ENCODE measurements around the gene SGCE. TPM values are rescaled to one million over a fixed set of nuclear protein-coding genes. Genes with fewer than 3 reads are reported as not detected.

Gene SGCE
- total and polyA plus RNA-seq, 2 experiments from 2014 or later, result 77.6 to 114 TPM

DNA sequence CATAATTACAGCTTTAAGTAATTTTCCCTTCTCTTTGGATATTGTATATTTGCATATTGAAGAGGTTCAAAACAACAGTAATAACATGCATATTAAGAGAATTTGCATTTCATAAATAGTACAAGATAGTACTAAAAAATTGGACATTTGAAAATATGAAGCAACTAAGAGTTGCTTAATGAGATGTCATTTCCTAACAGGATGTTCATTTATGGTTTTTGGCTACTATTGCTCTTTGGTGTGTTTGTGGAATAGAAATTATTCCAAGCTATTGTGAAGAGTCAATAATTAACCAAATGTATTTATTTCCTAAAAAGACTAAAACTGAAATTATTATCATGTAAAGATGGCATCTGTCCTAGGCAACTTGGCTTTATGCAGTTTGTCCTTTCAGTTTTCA, 4.1 kb upstream of the SGCE start:
- Histone ChIP-seq H4K20me1 (ENCODE audit: insufficient read depth, poor library complexity, severe bottlenecking) (no peaks in the 10 kb centered on the region), H3K4me2 (no peak overlapping the region), H3K36me3 (replicated peaks; ENCODE audit: insufficient read depth, low read depth) (no peaks in the 10 kb centered on the region), H3K27ac (no peak overlapping the region), H3K4me1 (ENCODE audit: insufficient read depth) (no peaks in the 10 kb centered on the region), H3K9me2 (replicated peaks; ENCODE audit: insufficient read depth) (no peaks in the 10 kb centered on the region), H3K27me3 (no peaks in the 10 kb centered on the region), H2AFZ (no peak overlapping the region), H3K79me2 (peaks cover 36% of the 10 kb centered on the region), H3K4me3 (no peak overlapping the region), H3K9me3 (ENCODE audit: low read depth) (no peaks in the 10 kb centered on the region)
- no peak for DNase-seq (ENCODE audit: low spot score)
- no peak for TF ChIP-seq EZH2phosphoT487 (IDR thresholded peaks at IDR 0.05; ENCODE audit: low read depth, severe bottlenecking, unreplicated experiment)
- TF ChIP-seq EZH2 (IDR thresholded peaks at IDR 0.05; ENCODE audit: borderline replicate concordance), result no peak
- no peak for TF ChIP-seq CTCF (IDR thresholded peaks at IDR 0.05; ENCODE audit: poor library complexity)

DNA sequence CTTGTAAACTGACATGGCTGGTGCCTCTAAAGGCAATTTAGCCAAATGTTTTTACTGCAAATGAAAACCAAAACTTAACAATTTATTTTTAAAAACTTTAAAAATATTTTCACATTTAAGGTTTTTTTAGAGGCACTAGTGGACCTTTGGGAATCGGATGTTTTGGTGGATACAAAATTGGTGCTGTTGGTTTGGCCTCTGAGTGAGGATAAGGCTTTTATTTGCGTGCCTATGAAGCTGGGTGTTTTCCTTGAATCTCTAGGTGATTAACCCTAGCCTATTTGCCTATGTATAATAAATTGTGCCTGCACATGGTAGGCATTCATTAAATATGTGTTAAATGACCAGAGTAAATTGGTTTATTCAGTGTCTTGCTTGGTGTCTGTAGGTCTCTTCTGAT, 2.9 kb upstream of the SGCE start:
- WGBS (ENCODE audit: low lambda C conversion rate, missing lambda C conversion rate), result 81% methylated on average over 2 of the region's 2 CpGs

DNA sequence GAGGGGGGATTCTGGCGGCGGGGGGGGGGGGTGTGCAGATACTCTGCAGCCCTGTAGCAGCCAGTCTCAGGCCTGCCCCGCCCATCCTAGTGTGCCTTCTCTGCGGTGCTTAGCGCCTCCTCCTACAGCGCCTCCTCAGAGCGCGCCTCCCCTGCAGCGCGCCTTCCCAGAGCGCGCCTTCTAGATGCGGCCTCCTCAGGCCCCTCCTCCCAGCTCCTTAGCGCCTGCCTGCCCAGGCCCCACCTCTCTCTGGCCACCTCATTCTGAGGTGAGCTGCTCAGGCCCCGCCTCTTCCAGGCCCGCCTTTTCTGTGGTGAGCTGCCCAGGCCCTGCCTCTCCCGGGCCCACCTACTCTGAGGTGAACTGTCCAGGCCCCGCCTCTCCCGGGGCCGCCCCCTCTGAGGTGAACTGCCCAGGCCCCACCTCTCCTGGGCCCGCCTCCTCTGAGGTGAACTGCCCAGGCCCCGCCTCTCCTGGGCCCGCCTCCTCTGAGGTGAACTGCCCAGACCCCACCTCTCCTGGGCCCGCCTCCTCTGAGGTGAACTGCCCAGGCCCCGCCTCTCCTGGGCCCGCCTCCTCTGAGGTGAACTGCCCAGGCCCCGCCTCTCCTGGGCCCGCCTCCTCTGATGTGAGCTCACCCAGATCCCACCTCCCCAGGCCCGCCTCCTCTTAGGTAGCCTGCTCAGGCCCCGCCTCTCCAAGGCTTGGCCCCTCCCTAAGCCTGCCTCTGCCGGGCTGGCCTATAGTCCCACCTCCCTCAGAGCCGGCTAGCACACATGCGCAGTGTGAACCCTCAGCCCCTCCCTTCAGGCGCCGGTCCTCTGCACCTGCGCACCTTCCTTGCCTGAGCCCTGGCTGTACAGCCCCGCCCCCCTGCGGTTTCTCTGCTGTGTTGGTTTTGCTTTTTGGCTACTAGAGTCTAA, 2.1 kb upstream of the SGCE start:
- Histone ChIP-seq H3K36me3 (replicated peaks; ENCODE audit: insufficient read depth, low read depth) (no peaks in the 10 kb centered on the region), H3K4me1 (ENCODE audit: insufficient read depth) (peaks cover 11% of the 10 kb centered on the region), H3K4me2 (peak overlapping the region; percentile 89), H3K27me3 (no peaks in the 10 kb centered on the region), H2AFZ (no peak overlapping the region), H3K27ac (no peak overlapping the region), H3K9me2 (replicated peaks; ENCODE audit: insufficient read depth) (no peaks in the 10 kb centered on the region), H3K79me2 (peaks cover 53% of the 10 kb centered on the region), H4K20me1 (ENCODE audit: insufficient read depth, poor library complexity, severe bottlenecking) (no peaks in the 10 kb centered on the region), H3K4me3 (peak overlapping the region; percentile 3), H3K9me3 (ENCODE audit: low read depth) (no peaks in the 10 kb centered on the region)
- 67% methylated on average over 26 of the region's 38 CpGs for WGBS (ENCODE audit: low lambda C conversion rate, missing lambda C conversion rate)
- peak; percentile 97 for DNase-seq (ENCODE audit: low spot score)
- TF ChIP-seq EZH2 (IDR thresholded peaks at IDR 0.05; ENCODE audit: borderline replicate concordance) (no peak), EZH2phosphoT487 (IDR thresholded peaks at IDR 0.05; ENCODE audit: low read depth, severe bottlenecking, unreplicated experiment) (no peak), CTCF (IDR thresholded peaks at IDR 0.05; ENCODE audit: poor library complexity) (no peak)

More for the DNA sequence above, 2.9 kb upstream of the SGCE start:
- Histone ChIP-seq H3K4me2 (peak overlapping the region; percentile 66), H4K20me1 (ENCODE audit: insufficient read depth, poor library complexity, severe bottlenecking) (no peaks in the 10 kb centered on the region), H2AFZ (peak overlapping the region; percentile 14), H3K9me3 (ENCODE audit: low read depth) (no peaks in the 10 kb centered on the region), H3K27me3 (no peaks in the 10 kb centered on the region), H3K27ac (no peak overlapping the region), H3K36me3 (replicated peaks; ENCODE audit: insufficient read depth, low read depth) (no peaks in the 10 kb centered on the region), H3K9me2 (replicated peaks; ENCODE audit: insufficient read depth) (no peaks in the 10 kb centered on the region), H3K4me3 (peak overlapping the region; percentile 3), H3K79me2 (peaks cover 45% of the 10 kb centered on the region), H3K4me1 (ENCODE audit: insufficient read depth) (peaks cover 7% of the 10 kb centered on the region)
- TF ChIP-seq EZH2phosphoT487 (IDR thresholded peaks at IDR 0.05; ENCODE audit: low read depth, severe bottlenecking, unreplicated experiment) (no peak), EZH2 (IDR thresholded peaks at IDR 0.05; ENCODE audit: borderline replicate concordance) (no peak), CTCF (IDR thresholded peaks at IDR 0.05; ENCODE audit: poor library complexity) (no peak)
- no peak for DNase-seq (ENCODE audit: low spot score)

Measured in hepatocyte (in vitro differentiated cells).